Measurements from ENCODE around the gene SBF2.

DNA sequence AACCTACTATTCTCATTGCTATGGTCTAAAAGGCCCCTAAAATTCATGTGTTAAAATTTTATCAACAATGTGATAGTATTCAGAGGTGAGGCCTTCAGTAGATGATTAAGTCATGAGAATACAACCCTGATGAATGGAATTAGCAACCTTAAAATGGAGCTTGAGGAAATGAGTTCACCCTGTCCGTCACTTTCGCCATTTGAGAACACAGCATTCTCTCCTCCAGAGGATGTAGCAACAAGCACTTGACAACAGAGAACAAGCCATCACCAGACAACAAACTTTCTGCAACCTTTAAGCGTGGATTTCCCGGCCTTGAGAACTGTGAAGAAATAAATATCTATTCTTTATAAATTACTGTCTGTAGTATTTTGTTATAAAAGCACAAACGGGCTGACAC, 197.0 kb downstream of the SBF2 start:
- TF ChIP-seq, protein P1, sequence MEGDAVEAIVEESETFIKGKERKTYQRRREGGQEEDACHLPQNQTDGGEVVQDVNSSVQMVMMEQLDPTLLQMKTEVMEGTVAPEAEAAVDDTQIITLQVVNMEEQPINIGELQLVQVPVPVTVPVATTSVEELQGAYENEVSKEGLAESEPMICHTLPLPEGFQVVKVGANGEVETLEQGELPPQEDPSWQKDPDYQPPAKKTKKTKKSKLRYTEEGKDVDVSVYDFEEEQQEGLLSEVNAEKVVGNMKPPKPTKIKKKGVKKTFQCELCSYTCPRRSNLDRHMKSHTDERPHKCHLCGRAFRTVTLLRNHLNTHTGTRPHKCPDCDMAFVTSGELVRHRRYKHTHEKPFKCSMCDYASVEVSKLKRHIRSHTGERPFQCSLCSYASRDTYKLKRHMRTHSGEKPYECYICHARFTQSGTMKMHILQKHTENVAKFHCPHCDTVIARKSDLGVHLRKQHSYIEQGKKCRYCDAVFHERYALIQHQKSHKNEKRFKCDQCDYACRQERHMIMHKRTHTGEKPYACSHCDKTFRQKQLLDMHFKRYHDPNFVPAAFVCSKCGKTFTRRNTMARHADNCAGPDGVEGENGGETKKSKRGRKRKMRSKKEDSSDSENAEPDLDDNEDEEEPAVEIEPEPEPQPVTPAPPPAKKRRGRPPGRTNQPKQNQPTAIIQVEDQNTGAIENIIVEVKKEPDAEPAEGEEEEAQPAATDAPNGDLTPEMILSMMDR (IDR thresholded peaks at IDR 0.05) = no peak
- TF ChIP-seq EP300 (IDR thresholded peaks at IDR 0.05) (no peak), POLR2A (IDR thresholded peaks at IDR 0.05) (no peak)

All from tibial nerve (tissue), 4 donors.